ENCODE data around the gene CATSPERZ. TPM values are rescaled to one million over a fixed set of nuclear protein-coding genes. Genes with fewer than 3 reads are reported as not detected.

Gene CATSPERZ
- total and polyA plus RNA-seq, 8 donors, result 0.18 to 11.3 (median 3.5) TPM; not detected in 4

- no peak for TF ChIP-seq POLR2AphosphoS5 (IDR thresholded peaks at IDR 0.05)
- TF ChIP-seq CTCF (IDR thresholded peaks at IDR 0.05), result no peak
- no peak for TF ChIP-seq POLR2A (IDR thresholded peaks at IDR 0.05)
- no peak for TF ChIP-seq EP300 (IDR thresholded peaks at IDR 0.05)
- peaks cover 0 to 4% (median 0%) of the 10 kb centered on the region in 4 donors for H3K4me1 ChIP-seq
- intact Hi-C loops (cut with DNase I; ENCODE audit: low total_unique reads), result no loop called here
- DNase-seq, result no peak
- H3K9me3 ChIP-seq, result no peaks in the 10 kb centered on the region
- no peak overlapping the region for H3K4me3 ChIP-seq
- no peak overlapping the region for H3K27ac ChIP-seq
- no peaks in the 10 kb centered on the region for H3K27me3 ChIP-seq
- 92 to 96% (median 93%) methylated on average over 20 to 32 of the region's 32 CpGs for WGBS, 5 donors
- H3K36me3 ChIP-seq, result peaks cover 71 to 96% (median 95%) of the 10 kb centered on the region in 4 donors
Observed at GRCh38 chr11:64258946-64259532, 41.1 kb upstream of the CATSPERZ start.

- Histone ChIP-seq H3K9me3 (no peaks in the 10 kb centered on the region), H3K4me3 (no peak overlapping the region), H3K27ac (no peak overlapping the region), H3K4me1 (no peaks in the 10 kb centered on the region), H3K27me3 (no peaks in the 10 kb centered on the region), H3K36me3 (peaks cover 71 to 98% (median 97%) of the 10 kb centered on the region in 4 donors)
- TF ChIP-seq EP300 (IDR thresholded peaks at IDR 0.05) (no peak), POLR2A (IDR thresholded peaks at IDR 0.05) (no peak), CTCF (IDR thresholded peaks at IDR 0.05) (no peak), POLR2AphosphoS5 (IDR thresholded peaks at IDR 0.05) (no peak)
- no peak for DNase-seq
- intact Hi-C loops (cut with DNase I; ENCODE audit: low total_unique reads), result no loop called here
- 73 to 88% (median 79%) methylated on average over 4 of the region's 4 CpGs for WGBS, 5 donors
Observed at GRCh38 chr11:64259533-64260067, 40.6 kb upstream of the CATSPERZ start.

DNA sequence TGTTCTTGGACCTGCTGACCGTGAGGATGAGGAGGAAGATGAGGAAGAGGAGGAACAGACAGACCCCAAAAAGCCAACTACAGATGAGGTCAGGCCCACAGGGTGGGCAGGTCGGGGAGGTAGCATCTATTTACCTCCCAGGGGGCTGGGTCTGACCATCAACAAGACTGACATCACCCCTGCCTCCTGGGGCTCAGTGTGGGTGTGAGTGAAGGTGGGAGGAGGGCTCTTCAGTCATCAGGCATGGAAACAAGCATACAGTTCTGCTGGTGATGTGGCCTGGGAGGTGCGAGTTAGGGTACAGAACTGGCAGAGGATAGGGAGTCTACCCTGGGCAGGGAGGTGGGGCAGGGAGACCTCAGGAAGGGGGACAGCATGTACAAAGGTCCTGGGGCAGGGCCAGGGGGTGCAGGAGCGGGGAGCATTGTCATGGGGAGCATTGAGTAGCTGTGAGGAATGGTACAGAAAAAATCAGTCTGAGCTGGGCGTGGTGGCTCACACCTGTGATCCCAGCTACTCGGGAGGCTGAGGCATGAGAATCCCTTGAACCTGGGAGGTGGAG is 39.9 kb upstream of the CATSPERZ start:
- no peak overlapping the region for H3K27ac ChIP-seq
- TF ChIP-seq EP300 (IDR thresholded peaks at IDR 0.05) (no peak), CTCF (IDR thresholded peaks at IDR 0.05) (no peak), POLR2AphosphoS5 (IDR thresholded peaks at IDR 0.05) (no peak), POLR2A (IDR thresholded peaks at IDR 0.05) (no peak)
- no peaks in the 10 kb centered on the region for H3K4me1 ChIP-seq
- peaks cover 69 to 98% (median 97%) of the 10 kb centered on the region in 4 donors for H3K36me3 ChIP-seq
- DNase-seq, result no peak
- WGBS, 5 donors, result 90 to 94% (median 92%) methylated on average over 6 of the region's 6 CpGs
- intact Hi-C loops (cut with DNase I; ENCODE audit: low total_unique reads), result no loop called here
- no peak overlapping the region for H3K4me3 ChIP-seq
- no peaks in the 10 kb centered on the region for H3K27me3 ChIP-seq
- H3K9me3 ChIP-seq, result no peaks in the 10 kb centered on the region

DNA sequence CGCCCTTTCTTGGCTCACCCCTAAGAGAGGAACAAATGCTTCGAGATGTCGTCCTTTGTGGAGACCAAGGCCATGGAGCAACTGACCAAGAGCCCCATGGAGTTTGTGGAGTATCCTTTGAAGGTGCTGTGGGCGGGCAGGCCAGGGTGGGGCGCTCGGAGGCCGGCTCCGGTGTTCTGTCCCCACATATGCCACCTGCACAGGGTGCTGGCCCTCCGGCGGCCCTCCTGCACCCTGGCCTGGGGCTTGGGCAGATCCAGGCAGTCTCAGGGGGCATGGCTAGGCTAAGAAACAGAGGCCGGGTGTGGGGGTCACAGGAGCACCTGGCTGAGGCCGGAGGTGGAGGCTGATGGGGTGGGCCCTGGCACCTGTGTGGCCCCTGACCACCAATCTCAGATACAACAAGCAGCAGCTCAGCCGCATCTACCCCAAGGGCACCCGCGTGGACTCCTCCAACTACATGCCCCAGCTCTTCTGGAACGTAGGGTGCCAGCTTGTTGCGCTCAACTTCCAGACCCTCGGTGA is 38.5 kb upstream of the CATSPERZ start:
- H3K4me3 ChIP-seq, result no peak overlapping the region
- no peak overlapping the region for H3K27ac ChIP-seq
- no peak for TF ChIP-seq CTCF (IDR thresholded peaks at IDR 0.05)
- TF ChIP-seq POLR2A (IDR thresholded peaks at IDR 0.05), result no peak
- TF ChIP-seq EP300 (IDR thresholded peaks at IDR 0.05), result no peak
- no peak for TF ChIP-seq POLR2AphosphoS5 (IDR thresholded peaks at IDR 0.05)
- intact Hi-C loops (cut with DNase I; ENCODE audit: low total_unique reads), result no loop called here
- peaks cover 65 to 98% (median 97%) of the 10 kb centered on the region in 4 donors for H3K36me3 ChIP-seq
- H3K9me3 ChIP-seq, result no peaks in the 10 kb centered on the region
- DNase-seq, result no peak
- H3K27me3 ChIP-seq, result no peaks in the 10 kb centered on the region
- no peaks in the 10 kb centered on the region for H3K4me1 ChIP-seq
- 88 to 93% (median 93%) methylated on average over 16 to 18 of the region's 18 CpGs for WGBS, 5 donors
